IMR-90 (cell line): ENCODE data around the gene SMC1B.

Experiments used
- CEBPB ChIP-seq: IDR thresholded peaks from 2 replicates; pipeline ENCODE4 v1.6.1; 2012; ENCODE audit warnings: low read depth, low read length, improper control_type of control experiment
- ELK1 ChIP-seq: fragments of 150-350 bp; IDR thresholded peaks from 2 replicates; pipeline ENCODE4 v1.6.1; 2016; ENCODE audit warnings: low read depth, mild to moderate bottlenecking, low read length, moderate library complexity, borderline replicate concordance
- MAFK ChIP-seq: IDR thresholded peaks from 2 replicates; pipeline ENCODE4 v1.6.1; 2012; ENCODE audit warnings: low read depth, low read length, improper control_type of control experiment
- MAZ ChIP-seq: IDR thresholded peaks from 2 replicates; pipeline ENCODE4 v1.6.1; 2012; ENCODE audit warnings: low read depth, mild to moderate bottlenecking, low read length, improper control_type of control experiment, moderate library complexity, borderline replicate concordance
- NFE2L2 ChIP-seq: fragments of 150-350 bp; IDR thresholded peaks from 2 replicates; pipeline ENCODE4 v1.6.1; 2016; ENCODE audit warnings: low read depth, mild to moderate bottlenecking, low read length
- POLR2A ChIP-seq: IDR thresholded peaks from 2 replicates; pipeline ENCODE4 v1.6.1; 2012; ENCODE audit warnings: mild to moderate bottlenecking, low read depth, low read length
- RAD21 ChIP-seq: IDR thresholded peaks from 2 replicates; pipeline ENCODE4 v1.6.1; 2012; ENCODE audit warnings: low read length, improper control_type of control experiment
- RCOR1 ChIP-seq: IDR thresholded peaks from 2 replicates; pipeline ENCODE4 v1.6.1; 2012; ENCODE audit warnings: mild to moderate bottlenecking, low read length, improper control_type of control experiment; ENCODE audit not compliant: insufficient replicate concordance
- RFX5 ChIP-seq: IDR thresholded peaks from 2 replicates; pipeline ENCODE4 v1.8.0; 2012; ENCODE audit warnings: low read depth, mild to moderate bottlenecking, low read length, moderate library complexity
- TF ChIP-seq, protein P1 (sequence below): conservative IDR thresholded peaks from 2 replicates; pipeline ENCODE4 v1.5.1; 2012; ENCODE audit warnings: mild to moderate bottlenecking, low read depth, low read length, improper control_type of control experiment

DNA sequence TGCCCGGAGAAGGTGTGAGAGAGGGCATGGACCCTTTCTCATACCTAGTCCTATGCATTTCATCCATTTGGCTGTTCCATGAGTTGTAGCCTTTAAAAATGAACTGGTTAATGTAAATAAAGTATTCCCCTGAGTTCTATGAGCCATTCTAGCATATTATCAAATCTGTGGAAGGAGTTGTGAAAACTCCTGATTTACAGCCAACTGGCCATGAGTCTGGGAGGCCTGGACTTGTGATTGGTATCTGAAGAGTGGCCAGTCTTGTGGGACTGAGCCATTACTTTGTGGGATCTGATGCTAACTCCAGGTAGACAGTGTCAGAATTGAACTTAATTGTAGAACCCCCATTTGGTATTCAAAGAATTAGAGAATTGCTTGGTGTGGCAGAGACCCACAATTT is 55.3 kb downstream of the SMC1B start:
- TF ChIP-seq, protein P1, sequence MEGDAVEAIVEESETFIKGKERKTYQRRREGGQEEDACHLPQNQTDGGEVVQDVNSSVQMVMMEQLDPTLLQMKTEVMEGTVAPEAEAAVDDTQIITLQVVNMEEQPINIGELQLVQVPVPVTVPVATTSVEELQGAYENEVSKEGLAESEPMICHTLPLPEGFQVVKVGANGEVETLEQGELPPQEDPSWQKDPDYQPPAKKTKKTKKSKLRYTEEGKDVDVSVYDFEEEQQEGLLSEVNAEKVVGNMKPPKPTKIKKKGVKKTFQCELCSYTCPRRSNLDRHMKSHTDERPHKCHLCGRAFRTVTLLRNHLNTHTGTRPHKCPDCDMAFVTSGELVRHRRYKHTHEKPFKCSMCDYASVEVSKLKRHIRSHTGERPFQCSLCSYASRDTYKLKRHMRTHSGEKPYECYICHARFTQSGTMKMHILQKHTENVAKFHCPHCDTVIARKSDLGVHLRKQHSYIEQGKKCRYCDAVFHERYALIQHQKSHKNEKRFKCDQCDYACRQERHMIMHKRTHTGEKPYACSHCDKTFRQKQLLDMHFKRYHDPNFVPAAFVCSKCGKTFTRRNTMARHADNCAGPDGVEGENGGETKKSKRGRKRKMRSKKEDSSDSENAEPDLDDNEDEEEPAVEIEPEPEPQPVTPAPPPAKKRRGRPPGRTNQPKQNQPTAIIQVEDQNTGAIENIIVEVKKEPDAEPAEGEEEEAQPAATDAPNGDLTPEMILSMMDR = no peak
- TF ChIP-seq RAD21 (no peak), RFX5 (no peak), CEBPB (no peak), POLR2A (no peak), RCOR1 (no peak), MAFK (no peak), ELK1 (no peak), MAZ (no peak), NFE2L2 (no peak)
